WTC11 (cell line): ENCODE results near the gene EZR. TPM values are rescaled to one million over a fixed set of nuclear protein-coding genes. Genes with fewer than 3 reads are reported as not detected.

ENCODE experiments used
- ATAC-seq: fragments of 200-7000 bp; cut with Tn5 transposase; 2 replicates; pipeline ENCODE4 v1.10.0; 2021; ENCODE audit warnings: mild to moderate bottlenecking, moderate library complexity
- CTCF ChIA-PET: fragments of 300-600 bp; sonication (Branson Sonifier 250); formaldehyde crosslinking; loops from one replicate; lab custom pipeline; 2021; ENCODE audit warnings: antibody characterized with exemption; lab: Charles Lee
- POLR2A ChIA-PET: fragments of 350-600 bp; sonication (Branson Sonifier 250); formaldehyde crosslinking; loops from one replicate; lab custom pipeline; 2021; ENCODE audit warnings: antibody characterized with exemption; lab: Charles Lee
- DNase-seq: peaks from one replicate; pipeline ENCODE4 v3.0.0; 2021; ENCODE audit warnings: low spot score
- H3K27ac Mint-ChIP-seq: 2 replicates; pipeline ENCODE4 v1.8.0; 2021; ENCODE audit warnings: mixed read lengths
- H3K27me3 Mint-ChIP-seq: 2 replicates; pipeline ENCODE4 v1.8.0; 2021; ENCODE audit warnings: low read depth, mild to moderate bottlenecking, moderate library complexity, mixed read lengths
- H3K36me3 Mint-ChIP-seq: 2 replicates; pipeline ENCODE4 v1.8.0; 2021; ENCODE audit warnings: mixed read lengths
- H3K4me1 Mint-ChIP-seq: 2 replicates; pipeline ENCODE4 v1.8.0; 2022; ENCODE audit warnings: mixed read lengths
- H3K4me3 Mint-ChIP-seq: 2 replicates; pipeline ENCODE4 v1.8.0; 2021; ENCODE audit warnings: mild to moderate bottlenecking, moderate library complexity, mixed read lengths
- H3K9me3 Mint-ChIP-seq: 2 replicates; pipeline ENCODE4 v1.8.0; 2021; ENCODE audit warnings: mixed read lengths
- CDX4 ChIP-seq: fragments of 250-450 bp; sonication (Bioruptor Pico); IDR thresholded peaks from 2 replicates; pipeline ENCODE4 v1.9.0; 2021; ENCODE audit warnings: moderate library complexity, mild to moderate bottlenecking, inconsistent platforms, borderline replicate concordance
- E2F5 ChIP-seq: sonication (generic); formaldehyde crosslinking; IDR thresholded peaks from 2 replicates; pipeline ENCODE4 v1.8.1; 2022; ENCODE audit warnings: mild to moderate bottlenecking, moderate library complexity, missing genetic modification reagents
- GTF2I ChIP-seq: fragments of 250-450 bp; sonication (Bioruptor Pico); conservative IDR thresholded peaks from 2 replicates; pipeline ENCODE4 v1.4.0; 2021; ENCODE audit warnings: mild to moderate bottlenecking
- MAX ChIP-seq: sonication (generic); formaldehyde crosslinking; IDR thresholded peaks from 2 replicates; pipeline ENCODE4 v1.8.0; 2022; ENCODE audit warnings: mild to moderate bottlenecking, missing genetic modification reagents
- NFYB ChIP-seq: sonication (generic); formaldehyde crosslinking; conservative IDR thresholded peaks from 2 replicates; pipeline ENCODE4 v1.8.0; 2022; ENCODE audit warnings: low read depth, missing genetic modification reagents
- NR2C2 ChIP-seq: sonication (generic); formaldehyde crosslinking; IDR thresholded peaks from 2 replicates; pipeline ENCODE4 v1.8.0; 2022; ENCODE audit warnings: mild to moderate bottlenecking, missing genetic modification reagents
- SP1 ChIP-seq: sonication (generic); formaldehyde crosslinking; conservative IDR thresholded peaks from 2 replicates; pipeline ENCODE4 v1.8.1; 2022; ENCODE audit warnings: missing genetic modification reagents
- STAT6 ChIP-seq: sonication (generic); formaldehyde crosslinking; conservative IDR thresholded peaks from 2 replicates; pipeline ENCODE4 v1.8.1; 2023; ENCODE audit warnings: mild to moderate bottlenecking, low read depth, missing genetic modification reagents, moderate library complexity
- USF2 ChIP-seq: sonication (generic); formaldehyde crosslinking; IDR thresholded peaks from 2 replicates; pipeline ENCODE4 v1.8.1; 2023; ENCODE audit warnings: mild to moderate bottlenecking, missing genetic modification reagents, moderate library complexity
- ZNF281 ChIP-seq: sonication (generic); formaldehyde crosslinking; IDR thresholded peaks from 2 replicates; pipeline ENCODE4 v1.8.0; 2023; ENCODE audit warnings: mild to moderate bottlenecking, missing genetic modification reagents
- ZNF317 ChIP-seq: sonication (generic); formaldehyde crosslinking; IDR thresholded peaks from 2 replicates; pipeline ENCODE4 v1.8.1; 2023; ENCODE audit warnings: low read depth, mild to moderate bottlenecking, moderate library complexity, missing genetic modification reagents, borderline replicate concordance
- ZNF396 ChIP-seq: fragments of 250-450 bp; sonication (Bioruptor Pico); IDR thresholded peaks from 2 replicates; pipeline ENCODE4 v1.8.0; 2021; ENCODE audit warnings: mild to moderate bottlenecking, moderate library complexity, borderline replicate concordance
- total RNA-seq: library from RNA; stranded (reverse); gene quantifications from 3 replicates; pipeline ENCODE4 v1.2.3, GENCODE V29; 2021
- TF ChIP-seq, protein P1 (sequence below): sonication (generic); formaldehyde crosslinking; IDR thresholded peaks from 2 replicates; pipeline ENCODE4 v1.8.0; 2023; ENCODE audit warnings: missing genetic modification reagents
- TF ChIP-seq, protein P2 (sequence below): fragments of 250-450 bp; sonication (Bioruptor Pico); IDR thresholded peaks from 2 replicates; pipeline ENCODE4 v1.9.0; 2021; ENCODE audit warnings: mild to moderate bottlenecking, borderline replicate concordance
- TF ChIP-seq, protein P3 (sequence below): sonication (generic); formaldehyde crosslinking; IDR thresholded peaks from 2 replicates; pipeline ENCODE4 v1.8.0; 2022; ENCODE audit warnings: missing genetic modification reagents

Gene EZR
- total RNA-seq, 1 experiment from 2014 or later = 215 TPM

DNA sequence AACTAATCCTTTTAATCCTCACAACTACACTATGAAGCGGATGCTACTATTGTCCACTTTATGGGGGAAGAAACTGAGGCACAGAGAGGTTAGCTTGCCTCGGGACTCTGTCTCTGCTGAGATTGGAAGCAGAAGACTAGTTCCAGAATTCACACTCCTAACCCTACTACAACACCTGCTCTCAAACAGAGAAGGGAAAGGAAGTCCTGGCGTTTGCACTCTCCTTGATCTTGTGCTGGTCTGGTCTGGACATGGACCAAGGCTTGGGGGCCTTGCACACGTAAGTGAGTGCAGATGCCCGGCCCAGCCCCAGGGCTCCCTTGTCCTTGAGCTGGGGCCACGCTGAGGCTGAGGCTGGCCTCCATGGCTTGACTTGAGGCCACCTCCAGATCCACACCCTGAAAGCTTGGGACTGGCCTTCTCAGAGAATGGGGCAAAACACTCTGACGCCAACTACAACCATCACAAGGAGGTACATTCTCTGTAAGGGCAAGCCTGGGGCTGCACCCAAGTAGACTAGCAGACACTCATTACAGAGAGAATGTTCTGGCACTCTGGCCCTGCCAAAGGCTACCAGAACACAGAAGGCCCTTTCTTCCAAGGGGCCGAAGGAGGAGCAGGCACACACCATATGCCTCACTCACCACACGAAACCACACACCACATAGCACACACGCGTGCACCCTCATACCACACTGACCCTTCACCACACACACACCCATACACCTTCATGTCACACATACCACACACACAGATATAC, 33.3 kb upstream of the EZR start (continued):
- TF ChIP-seq, protein P1, sequence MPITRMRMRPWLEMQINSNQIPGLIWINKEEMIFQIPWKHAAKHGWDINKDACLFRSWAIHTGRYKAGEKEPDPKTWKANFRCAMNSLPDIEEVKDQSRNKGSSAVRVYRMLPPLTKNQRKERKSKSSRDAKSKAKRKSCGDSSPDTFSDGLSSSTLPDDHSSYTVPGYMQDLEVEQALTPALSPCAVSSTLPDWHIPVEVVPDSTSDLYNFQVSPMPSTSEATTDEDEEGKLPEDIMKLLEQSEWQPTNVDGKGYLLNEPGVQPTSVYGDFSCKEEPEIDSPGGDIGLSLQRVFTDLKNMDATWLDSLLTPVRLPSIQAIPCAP (CRISPR knock-in tag) = no peak
- TF ChIP-seq STAT6 (CRISPR knock-in tag) (no peak), GTF2I (no peak), NR2C2 (CRISPR knock-in tag) (no peak), SP1 (no peak), MAX (CRISPR knock-in tag) (no peak), CDX4 (CRISPR knock-in tag) (no peak), NFYB (CRISPR knock-in tag) (no peak)

GRCh38 chr6:158850807-158851115, 31.6 kb upstream of the EZR start:
- Mint-ChIP-seq H3K27ac (no peak overlapping the region), H3K4me3 (no peak overlapping the region), H3K4me1 (peaks cover 23% of the 10 kb centered on the region), H3K36me3 (no peaks in the 10 kb centered on the region), H3K27me3 (no peaks in the 10 kb centered on the region), H3K9me3 (no peaks in the 10 kb centered on the region)
- TF ChIP-seq ZNF317 (CRISPR knock-in tag) (no peak), E2F5 (no peak), USF2 (CRISPR knock-in tag) (no peak), ZNF396 (CRISPR knock-in tag) (no peak), ZNF281 (CRISPR knock-in tag) (no peak), GTF2I (no peak)
- TF ChIP-seq, protein P2, sequence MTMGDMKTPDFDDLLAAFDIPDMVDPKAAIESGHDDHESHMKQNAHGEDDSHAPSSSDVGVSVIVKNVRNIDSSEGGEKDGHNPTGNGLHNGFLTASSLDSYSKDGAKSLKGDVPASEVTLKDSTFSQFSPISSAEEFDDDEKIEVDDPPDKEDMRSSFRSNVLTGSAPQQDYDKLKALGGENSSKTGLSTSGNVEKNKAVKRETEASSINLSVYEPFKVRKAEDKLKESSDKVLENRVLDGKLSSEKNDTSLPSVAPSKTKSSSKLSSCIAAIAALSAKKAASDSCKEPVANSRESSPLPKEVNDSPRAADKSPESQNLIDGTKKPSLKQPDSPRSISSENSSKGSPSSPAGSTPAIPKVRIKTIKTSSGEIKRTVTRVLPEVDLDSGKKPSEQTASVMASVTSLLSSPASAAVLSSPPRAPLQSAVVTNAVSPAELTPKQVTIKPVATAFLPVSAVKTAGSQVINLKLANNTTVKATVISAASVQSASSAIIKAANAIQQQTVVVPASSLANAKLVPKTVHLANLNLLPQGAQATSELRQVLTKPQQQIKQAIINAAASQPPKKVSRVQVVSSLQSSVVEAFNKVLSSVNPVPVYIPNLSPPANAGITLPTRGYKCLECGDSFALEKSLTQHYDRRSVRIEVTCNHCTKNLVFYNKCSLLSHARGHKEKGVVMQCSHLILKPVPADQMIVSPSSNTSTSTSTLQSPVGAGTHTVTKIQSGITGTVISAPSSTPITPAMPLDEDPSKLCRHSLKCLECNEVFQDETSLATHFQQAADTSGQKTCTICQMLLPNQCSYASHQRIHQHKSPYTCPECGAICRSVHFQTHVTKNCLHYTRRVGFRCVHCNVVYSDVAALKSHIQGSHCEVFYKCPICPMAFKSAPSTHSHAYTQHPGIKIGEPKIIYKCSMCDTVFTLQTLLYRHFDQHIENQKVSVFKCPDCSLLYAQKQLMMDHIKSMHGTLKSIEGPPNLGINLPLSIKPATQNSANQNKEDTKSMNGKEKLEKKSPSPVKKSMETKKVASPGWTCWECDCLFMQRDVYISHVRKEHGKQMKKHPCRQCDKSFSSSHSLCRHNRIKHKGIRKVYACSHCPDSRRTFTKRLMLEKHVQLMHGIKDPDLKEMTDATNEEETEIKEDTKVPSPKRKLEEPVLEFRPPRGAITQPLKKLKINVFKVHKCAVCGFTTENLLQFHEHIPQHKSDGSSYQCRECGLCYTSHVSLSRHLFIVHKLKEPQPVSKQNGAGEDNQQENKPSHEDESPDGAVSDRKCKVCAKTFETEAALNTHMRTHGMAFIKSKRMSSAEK (CRISPR knock-in tag) = no peak
- TF ChIP-seq, protein P3, sequence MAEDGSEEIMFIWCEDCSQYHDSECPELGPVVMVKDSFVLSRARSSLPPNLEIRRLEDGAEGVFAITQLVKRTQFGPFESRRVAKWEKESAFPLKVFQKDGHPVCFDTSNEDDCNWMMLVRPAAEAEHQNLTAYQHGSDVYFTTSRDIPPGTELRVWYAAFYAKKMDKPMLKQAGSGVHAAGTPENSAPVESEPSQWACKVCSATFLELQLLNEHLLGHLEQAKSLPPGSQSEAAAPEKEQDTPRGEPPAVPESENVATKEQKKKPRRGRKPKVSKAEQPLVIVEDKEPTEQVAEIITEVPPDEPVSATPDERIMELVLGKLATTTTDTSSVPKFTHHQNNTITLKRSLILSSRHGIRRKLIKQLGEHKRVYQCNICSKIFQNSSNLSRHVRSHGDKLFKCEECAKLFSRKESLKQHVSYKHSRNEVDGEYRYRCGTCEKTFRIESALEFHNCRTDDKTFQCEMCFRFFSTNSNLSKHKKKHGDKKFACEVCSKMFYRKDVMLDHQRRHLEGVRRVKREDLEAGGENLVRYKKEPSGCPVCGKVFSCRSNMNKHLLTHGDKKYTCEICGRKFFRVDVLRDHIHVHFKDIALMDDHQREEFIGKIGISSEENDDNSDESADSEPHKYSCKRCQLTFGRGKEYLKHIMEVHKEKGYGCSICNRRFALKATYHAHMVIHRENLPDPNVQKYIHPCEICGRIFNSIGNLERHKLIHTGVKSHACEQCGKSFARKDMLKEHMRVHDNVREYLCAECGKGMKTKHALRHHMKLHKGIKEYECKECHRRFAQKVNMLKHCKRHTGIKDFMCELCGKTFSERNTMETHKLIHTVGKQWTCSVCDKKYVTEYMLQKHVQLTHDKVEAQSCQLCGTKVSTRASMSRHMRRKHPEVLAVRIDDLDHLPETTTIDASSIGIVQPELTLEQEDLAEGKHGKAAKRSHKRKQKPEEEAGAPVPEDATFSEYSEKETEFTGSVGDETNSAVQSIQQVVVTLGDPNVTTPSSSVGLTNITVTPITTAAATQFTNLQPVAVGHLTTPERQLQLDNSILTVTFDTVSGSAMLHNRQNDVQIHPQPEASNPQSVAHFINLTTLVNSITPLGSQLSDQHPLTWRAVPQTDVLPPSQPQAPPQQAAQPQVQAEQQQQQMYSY (CRISPR knock-in tag) = no peak
- ATAC-seq = no peak
- ChIA-PET POLR2A (interaction anchor here (1.5 kb wide), 1 partner anchor 19 kb away, joined by 3 read pairs; no protein-coding TSS in a partner anchor), CTCF (no interaction called here)
- DNase-seq = no peak
